BJ (cell line): ENCODE data around the gene CRYGN. TPM values are rescaled to one million over a fixed set of nuclear protein-coding genes. Genes with fewer than 3 reads are reported as not detected.

ENCODE experiments used
- CTCF ChIA-PET: fragments of 350-600 bp; formaldehyde crosslinking; extraction: SDS; loops from one replicate; lab custom pipeline; 2021; ENCODE audit warnings: antibody characterized with exemption, inconsistent platforms; lab: Yijun Ruan, JAX
- POLR2A ChIA-PET: fragments of 300-600 bp; sonication (Branson Sonifier 250); formaldehyde crosslinking; extraction: SDS; loops from one replicate; lab custom pipeline; 2021; ENCODE audit warnings: antibody characterized with exemption; lab: Charles Lee
- DNase-seq: peaks from one replicate; pipeline ENCODE4 v3.0.0-alpha.2; 2011; ENCODE audit warnings: low read depth
- H3K27me3 ChIP-seq: 2 replicates; pipeline ENCODE4 v1.6.0; 2011; ENCODE audit warnings: low read length; ENCODE audit not compliant: control insufficient read depth, insufficient read depth
- H3K36me3 ChIP-seq: 2 replicates; pipeline ENCODE4 v1.5.1; 2011; ENCODE audit warnings: low read length; ENCODE audit not compliant: control insufficient read depth, insufficient read depth
- H3K4me3 ChIP-seq: 2 replicates; pipeline ENCODE4 v1.5.1; 2011; ENCODE audit warnings: low read depth, mild to moderate bottlenecking, control low read depth, low read length
- polyA plus RNA-seq: library from polyadenylated mRNA; depleted of rRNA; stranded (reverse); fragments of >200 nt; gene quantifications from 2 replicates; pipeline ENCODE4 v1.2.3, GENCODE V29; 2011
- TF ChIP-seq, protein P1 (sequence below): IDR thresholded peaks from 2 replicates; pipeline ENCODE4 v1.5.1; 2011; ENCODE audit warnings: low read depth, mild to moderate bottlenecking, control low read depth, inconsistent platforms, low read length, moderate library complexity; ENCODE audit not compliant: insufficient read depth

Gene CRYGN
- polyA plus RNA-seq, 1 experiment, result 0.10 TPM

- no peaks in the 10 kb centered on the region for H3K36me3 ChIP-seq
- H3K4me3 ChIP-seq, result no peak overlapping the region
- POLR2A ChIA-PET, result no interaction called here
- H3K27me3 ChIP-seq, result peaks cover 7% of the 10 kb centered on the region
- no peak for DNase-seq
- TF ChIP-seq, protein P1, sequence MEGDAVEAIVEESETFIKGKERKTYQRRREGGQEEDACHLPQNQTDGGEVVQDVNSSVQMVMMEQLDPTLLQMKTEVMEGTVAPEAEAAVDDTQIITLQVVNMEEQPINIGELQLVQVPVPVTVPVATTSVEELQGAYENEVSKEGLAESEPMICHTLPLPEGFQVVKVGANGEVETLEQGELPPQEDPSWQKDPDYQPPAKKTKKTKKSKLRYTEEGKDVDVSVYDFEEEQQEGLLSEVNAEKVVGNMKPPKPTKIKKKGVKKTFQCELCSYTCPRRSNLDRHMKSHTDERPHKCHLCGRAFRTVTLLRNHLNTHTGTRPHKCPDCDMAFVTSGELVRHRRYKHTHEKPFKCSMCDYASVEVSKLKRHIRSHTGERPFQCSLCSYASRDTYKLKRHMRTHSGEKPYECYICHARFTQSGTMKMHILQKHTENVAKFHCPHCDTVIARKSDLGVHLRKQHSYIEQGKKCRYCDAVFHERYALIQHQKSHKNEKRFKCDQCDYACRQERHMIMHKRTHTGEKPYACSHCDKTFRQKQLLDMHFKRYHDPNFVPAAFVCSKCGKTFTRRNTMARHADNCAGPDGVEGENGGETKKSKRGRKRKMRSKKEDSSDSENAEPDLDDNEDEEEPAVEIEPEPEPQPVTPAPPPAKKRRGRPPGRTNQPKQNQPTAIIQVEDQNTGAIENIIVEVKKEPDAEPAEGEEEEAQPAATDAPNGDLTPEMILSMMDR, result no peak
- CTCF ChIA-PET, result interaction anchor here (1.2 kb wide), 1 partner anchor 12 kb away, joined by 5 read pairs; no protein-coding TSS in a partner anchor
These were observed 15.1 kb downstream of the CRYGN start for GRCh38 chr7:151424799-151425198.

DNA sequence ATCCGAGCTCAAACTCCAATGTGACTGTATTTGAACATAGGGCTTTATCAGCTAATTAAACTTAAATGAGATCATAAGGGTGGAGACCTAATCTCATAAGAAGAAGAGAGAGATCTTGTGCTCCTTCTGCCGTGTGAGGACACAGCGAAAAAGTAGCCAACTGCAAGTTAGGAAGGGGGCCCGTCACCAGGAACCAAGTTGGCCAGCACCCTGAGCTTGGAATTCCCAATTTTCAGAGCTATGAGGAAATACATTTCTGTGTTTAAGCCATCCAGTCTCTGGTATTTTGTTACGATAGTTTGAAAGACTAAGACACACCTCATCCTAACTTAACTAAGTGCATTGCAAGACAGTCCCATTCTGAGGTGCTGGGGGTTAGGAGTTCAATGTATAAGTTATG, 16.0 kb downstream of the CRYGN start:
- ChIA-PET CTCF (no interaction called here), POLR2A (no interaction called here)
- TF ChIP-seq, protein P1, result no peak
- Histone ChIP-seq H3K27me3 (peaks cover 7% of the 10 kb centered on the region), H3K36me3 (no peaks in the 10 kb centered on the region), H3K4me3 (no peak overlapping the region)
- DNase-seq, result no peak

- CTCF ChIA-PET, result no interaction called here
- POLR2A ChIA-PET, result no interaction called here
- H3K4me3 ChIP-seq, result no peak overlapping the region
- peaks cover 7% of the 10 kb centered on the region for H3K27me3 ChIP-seq
- H3K36me3 ChIP-seq, result no peaks in the 10 kb centered on the region
- no peak for DNase-seq
- TF ChIP-seq, protein P1, result no peak
These were observed 16.7 kb downstream of the CRYGN start for GRCh38 chr7:151423226-151423625.

- ChIA-PET POLR2A (no interaction called here), CTCF (interaction anchor here (0.8 to 2.6 kb wide), 3 partner anchors 11 to 338 kb away, joined by 3 to 10 read pairs (median 3); no protein-coding TSS in a partner anchor)
- TF ChIP-seq, protein P1, result no peak
- DNase-seq, result no peak
- H3K36me3 ChIP-seq, result no peaks in the 10 kb centered on the region
- H3K4me3 ChIP-seq, result no peak overlapping the region
- peaks cover 10% of the 10 kb centered on the region for H3K27me3 ChIP-seq
These were observed 17.7 kb downstream of the CRYGN start for GRCh38 chr7:151422212-151422611.

DNA sequence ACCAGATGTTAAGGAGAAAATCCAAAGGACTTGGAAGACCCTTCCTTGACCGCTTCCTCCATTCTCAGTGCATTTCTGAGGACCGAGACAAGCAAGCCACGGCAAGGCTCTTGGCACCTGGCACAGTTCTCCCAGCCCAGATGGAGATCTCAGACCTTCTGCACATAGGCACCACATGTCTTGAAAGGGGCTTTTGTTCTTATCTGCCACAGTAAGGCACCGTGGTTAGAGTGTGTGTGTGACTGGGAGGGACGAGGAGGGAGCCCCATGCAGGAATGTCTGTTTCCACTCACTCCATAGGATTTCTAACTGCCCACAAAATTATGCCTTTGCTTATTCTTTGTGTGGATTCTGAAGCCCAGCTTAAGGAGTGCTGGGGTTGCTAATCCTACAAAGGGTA, 19.8 kb downstream of the CRYGN start:
- ChIA-PET POLR2A (no interaction called here), CTCF (interaction anchor here (1.1 to 2.6 kb wide), 2 partner anchors 28 to 52 kb away, joined by 4 to 10 read pairs; no protein-coding TSS in a partner anchor)
- peaks cover 15% of the 10 kb centered on the region for H3K27me3 ChIP-seq
- H3K36me3 ChIP-seq, result no peaks in the 10 kb centered on the region
- no peak overlapping the region for H3K4me3 ChIP-seq
- TF ChIP-seq, protein P1, result no peak
- DNase-seq, result no peak
